HEK293T (cell line): ENCODE results near the gene PRRT4.

Experiments
- FOXM1 ChIP-seq: fragments of 450-650 bp; IDR thresholded peaks from 2 replicates; pipeline ENCODE4 v1.6.1; 2017; ENCODE audit warnings: mild to moderate bottlenecking, borderline replicate concordance
- HDGF ChIP-seq: fragments of 450-650 bp; IDR thresholded peaks from 2 replicates; pipeline ENCODE4 v1.6.1; 2017; ENCODE audit warnings: antibody characterized with exemption, borderline replicate concordance
- L3MBTL2 ChIP-seq: fragments of 450-650 bp; conservative IDR thresholded peaks from 2 replicates; pipeline ENCODE4 v1.6.1; 2016; ENCODE audit warnings: mild to moderate bottlenecking
- NFRKB ChIP-seq: fragments of 450-650 bp; IDR thresholded peaks from 2 replicates; pipeline ENCODE4 v1.6.1; 2016; ENCODE audit warnings: mild to moderate bottlenecking, moderate library complexity
- PKNOX1 ChIP-seq: fragments of 450-650 bp; IDR thresholded peaks from 2 replicates; pipeline ENCODE4 v1.6.1; 2016
- SP1 ChIP-seq: fragments of 450-650 bp; IDR thresholded peaks from 2 replicates; pipeline ENCODE4 v1.6.1; 2017
- TARDBP ChIP-seq: fragments of 450-650 bp; IDR thresholded peaks from 2 replicates; pipeline ENCODE4 v1.6.1; 2016

GRCh38 chr7:128302139-128302538 is 59.4 kb downstream of the PRRT4 start:
- TF ChIP-seq HDGF (no peak), SP1 (no peak), PKNOX1 (no peak), TARDBP (no peak), L3MBTL2 (no peak), FOXM1 (no peak), NFRKB (no peak)
